Astrocyte (in vitro differentiated cells and primary cell): ENCODE measurements around the gene PKP1. TPM values are rescaled to one million over a fixed set of nuclear protein-coding genes. Genes with fewer than 3 reads are reported as not detected.

Experiments used
- DNase-seq: peaks from one replicate; pipeline ENCODE4 v3.0.0-alpha.2; 2010; ENCODE audit warnings: low read depth
- FAIRE-seq: peaks from 2 replicates; lab custom pipeline; 2011; peaks lifted over from hg19 to GRCh38; lab: Jason Lieb, UNC
- H2AFZ ChIP-seq: 2 replicates; pipeline ENCODE4 v1.6.0; 2012; ENCODE audit warnings: low read depth, low read length, inconsistent platforms
- H3K27ac ChIP-seq: 2 replicates; pipeline ENCODE4 v1.5.1; 2011; ENCODE audit warnings: low read depth, low read length, inconsistent platforms
- H3K27me3 ChIP-seq: 2 replicates; pipeline ENCODE4 v1.6.0; 2011; ENCODE audit warnings: low read length, inconsistent platforms; ENCODE audit not compliant: insufficient read depth
- H3K36me3 ChIP-seq: 2 replicates; pipeline ENCODE4 v1.5.1; 2011; ENCODE audit warnings: low read length, inconsistent platforms; ENCODE audit not compliant: insufficient read depth
- H3K4me1 ChIP-seq: 2 replicates; pipeline ENCODE4 v1.5.1; 2011; ENCODE audit warnings: low read length, inconsistent platforms; ENCODE audit not compliant: insufficient read depth
- H3K4me2 ChIP-seq: 2 replicates; pipeline ENCODE4 v1.6.0; 2012; ENCODE audit warnings: low read length, inconsistent platforms
- H3K4me3 ChIP-seq: 2 replicates; pipeline ENCODE4 v1.5.1; 2011; ENCODE audit warnings: low read depth, mild to moderate bottlenecking, low read length, inconsistent platforms; ENCODE audit not compliant: insufficient read depth
- H3K79me2 ChIP-seq: 2 replicates; pipeline ENCODE4 v1.6.0; 2012; ENCODE audit warnings: mild to moderate bottlenecking, low read length, inconsistent platforms; ENCODE audit not compliant: insufficient read depth
- H3K9ac ChIP-seq: 2 replicates; pipeline ENCODE4 v1.6.0; 2012; ENCODE audit warnings: mild to moderate bottlenecking, low read length, inconsistent platforms
- H3K9me3 ChIP-seq: 2 replicates; pipeline ENCODE4 v1.5.1; 2012; ENCODE audit warnings: low read depth, mild to moderate bottlenecking, low read length, inconsistent platforms; ENCODE audit not compliant: insufficient read depth
- H4K20me1 ChIP-seq: 2 replicates; pipeline ENCODE4 v1.6.0; 2012; ENCODE audit warnings: low read length, inconsistent platforms; ENCODE audit not compliant: insufficient read depth
- H3K27ac Mint-ChIP-seq: one replicate; pipeline ENCODE4 v1.8.0; 2021; ENCODE audit warnings: mild to moderate bottlenecking, mixed read lengths; ENCODE audit not compliant: unreplicated experiment
- H3K27me3 Mint-ChIP-seq: one replicate; pipeline ENCODE4 v1.8.0; 2021; ENCODE audit warnings: low read depth, mixed read lengths; ENCODE audit not compliant: unreplicated experiment
- H3K36me3 Mint-ChIP-seq: one replicate; pipeline ENCODE4 v1.8.0; 2021; ENCODE audit warnings: low read depth, mixed read lengths; ENCODE audit not compliant: unreplicated experiment
- H3K4me1 Mint-ChIP-seq: one replicate; pipeline ENCODE4 v1.8.0; 2021; ENCODE audit warnings: low read depth, mixed read lengths; ENCODE audit not compliant: unreplicated experiment
- H3K4me3 Mint-ChIP-seq: one replicate; pipeline ENCODE4 v1.8.0; 2021; ENCODE audit warnings: mild to moderate bottlenecking, moderate library complexity, mixed read lengths; ENCODE audit not compliant: unreplicated experiment
- H3K9me3 Mint-ChIP-seq: one replicate; pipeline ENCODE4 v1.8.0; 2021; ENCODE audit warnings: mild to moderate bottlenecking, mixed read lengths; ENCODE audit not compliant: unreplicated experiment
- EZH2 ChIP-seq: IDR thresholded peaks from 2 replicates; pipeline ENCODE4 v1.6.1; 2012; ENCODE audit warnings: mild to moderate bottlenecking, low read length, inconsistent platforms; ENCODE audit not compliant: insufficient read depth
- total RNA-seq: library from RNA; stranded (reverse); gene quantifications from 2 replicates; pipeline ENCODE4 v1.2.1, GENCODE V29; 2021
- TF ChIP-seq, protein P1 (sequence below): IDR thresholded peaks from 2 replicates; pipeline ENCODE4 v1.5.1; 2011; ENCODE audit warnings: low read depth, mild to moderate bottlenecking, inconsistent platforms, low read length, moderate library complexity; ENCODE audit not compliant: insufficient read depth

Gene PKP1
- total RNA-seq, 1 donor from 2014 or later, result 0.07 TPM

- Histone ChIP-seq H3K4me2 (no peak overlapping the region), H3K79me2 (no peaks in the 10 kb centered on the region), H3K4me3 (no peak overlapping the region), H4K20me1 (no peaks in the 10 kb centered on the region), H3K27me3 (peaks cover 20% of the 10 kb centered on the region), H3K27ac (no peak overlapping the region), H3K4me1 (peaks cover 14% of the 10 kb centered on the region), H2AFZ (no peak overlapping the region), H3K36me3 (no peaks in the 10 kb centered on the region), H3K9me3 (no peaks in the 10 kb centered on the region), H3K9ac (no peak overlapping the region)
- no peak for TF ChIP-seq EZH2
- H3K27ac Mint-ChIP-seq, result no peak overlapping the region
- DNase-seq (no peak), FAIRE-seq (no peak)
- H3K4me1 Mint-ChIP-seq, result peaks cover 4% of the 10 kb centered on the region
- H3K36me3 Mint-ChIP-seq, result peaks cover 4% of the 10 kb centered on the region
- peaks cover 1% of the 10 kb centered on the region for H3K9me3 Mint-ChIP-seq
- H3K4me3 Mint-ChIP-seq, result no peak overlapping the region
- H3K27me3 Mint-ChIP-seq, result peaks cover 49% of the 10 kb centered on the region
Measured at GRCh38 chr1:201280884-201281283, 2.4 kb upstream of the PKP1 start.

GRCh38 chr1:201281573-201281972 lies 1.7 kb upstream of the PKP1 start:
- Histone ChIP-seq H3K4me1 (peaks cover 11% of the 10 kb centered on the region), H3K79me2 (no peaks in the 10 kb centered on the region), H3K4me3 (no peak overlapping the region), H3K4me2 (no peak overlapping the region), H3K27me3 (peaks cover 25% of the 10 kb centered on the region), H3K36me3 (no peaks in the 10 kb centered on the region), H2AFZ (no peak overlapping the region), H3K9ac (no peak overlapping the region), H3K27ac (no peak overlapping the region), H4K20me1 (no peaks in the 10 kb centered on the region), H3K9me3 (no peaks in the 10 kb centered on the region)
- no peak overlapping the region for H3K27ac Mint-ChIP-seq
- peaks cover 54% of the 10 kb centered on the region for H3K27me3 Mint-ChIP-seq
- H3K36me3 Mint-ChIP-seq, result peaks cover 4% of the 10 kb centered on the region
- FAIRE-seq (no peak), DNase-seq (no peak)
- H3K4me1 Mint-ChIP-seq, result peaks cover 4% of the 10 kb centered on the region
- peaks cover 2% of the 10 kb centered on the region for H3K9me3 Mint-ChIP-seq
- H3K4me3 Mint-ChIP-seq, result no peak overlapping the region
- TF ChIP-seq EZH2, result no peak
- TF ChIP-seq, protein P1, sequence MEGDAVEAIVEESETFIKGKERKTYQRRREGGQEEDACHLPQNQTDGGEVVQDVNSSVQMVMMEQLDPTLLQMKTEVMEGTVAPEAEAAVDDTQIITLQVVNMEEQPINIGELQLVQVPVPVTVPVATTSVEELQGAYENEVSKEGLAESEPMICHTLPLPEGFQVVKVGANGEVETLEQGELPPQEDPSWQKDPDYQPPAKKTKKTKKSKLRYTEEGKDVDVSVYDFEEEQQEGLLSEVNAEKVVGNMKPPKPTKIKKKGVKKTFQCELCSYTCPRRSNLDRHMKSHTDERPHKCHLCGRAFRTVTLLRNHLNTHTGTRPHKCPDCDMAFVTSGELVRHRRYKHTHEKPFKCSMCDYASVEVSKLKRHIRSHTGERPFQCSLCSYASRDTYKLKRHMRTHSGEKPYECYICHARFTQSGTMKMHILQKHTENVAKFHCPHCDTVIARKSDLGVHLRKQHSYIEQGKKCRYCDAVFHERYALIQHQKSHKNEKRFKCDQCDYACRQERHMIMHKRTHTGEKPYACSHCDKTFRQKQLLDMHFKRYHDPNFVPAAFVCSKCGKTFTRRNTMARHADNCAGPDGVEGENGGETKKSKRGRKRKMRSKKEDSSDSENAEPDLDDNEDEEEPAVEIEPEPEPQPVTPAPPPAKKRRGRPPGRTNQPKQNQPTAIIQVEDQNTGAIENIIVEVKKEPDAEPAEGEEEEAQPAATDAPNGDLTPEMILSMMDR, result no peak

DNA sequence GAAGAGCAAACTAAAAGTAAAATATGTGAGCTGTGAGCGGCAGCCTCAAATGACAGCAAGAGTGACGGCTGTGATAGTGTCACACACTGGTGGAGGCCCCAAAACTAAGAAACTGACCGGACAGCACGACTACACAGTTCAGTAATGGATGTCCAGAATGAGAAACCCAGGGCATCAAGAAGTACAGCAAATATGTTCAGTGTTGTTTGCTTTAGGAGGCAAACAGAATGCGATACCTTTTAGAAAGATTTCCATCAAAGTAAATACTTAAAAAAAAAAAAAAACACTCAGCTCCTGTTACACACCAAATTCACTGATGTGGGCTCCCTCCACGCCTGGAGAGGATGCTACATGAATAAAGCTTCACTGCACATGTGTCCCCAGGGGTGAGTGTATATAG lies 1.1 kb upstream of the PKP1 start:
- peaks cover 59% of the 10 kb centered on the region for H3K27me3 Mint-ChIP-seq
- H3K36me3 ChIP-seq, result no peaks in the 10 kb centered on the region
- H3K4me3 Mint-ChIP-seq, result no peak overlapping the region
- no peak for FAIRE-seq
- no peak overlapping the region for H3K27ac ChIP-seq
- no peaks in the 10 kb centered on the region for H3K79me2 ChIP-seq
- H3K4me2 ChIP-seq, result no peak overlapping the region
- H3K27me3 ChIP-seq, result peaks cover 31% of the 10 kb centered on the region
- peaks cover 4% of the 10 kb centered on the region for H3K4me1 Mint-ChIP-seq
- no peak overlapping the region for H3K4me3 ChIP-seq
- no peaks in the 10 kb centered on the region for H3K9me3 ChIP-seq
- peaks cover 11% of the 10 kb centered on the region for H3K4me1 ChIP-seq
- no peak overlapping the region for H3K27ac Mint-ChIP-seq
- no peak overlapping the region for H2AFZ ChIP-seq
- no peak for TF ChIP-seq EZH2
- TF ChIP-seq, protein P1, result no peak
- H3K9me3 Mint-ChIP-seq, result peaks cover 6% of the 10 kb centered on the region
- H3K36me3 Mint-ChIP-seq, result peaks cover 4% of the 10 kb centered on the region
- no peak overlapping the region for H3K9ac ChIP-seq
- H4K20me1 ChIP-seq, result no peaks in the 10 kb centered on the region
- no peak for DNase-seq
